GM18867 (cell line): ENCODE results near the gene GCN1.

Experiments
- ATAC-seq: cut with Tn5 transposase; IDR thresholded peaks from one replicate; pipeline ENCODE4 v1.9.1; 2021; ENCODE audit warnings: mild to moderate bottlenecking, moderate library complexity; ENCODE audit not compliant: unreplicated experiment

Gene GCN1

DNA sequence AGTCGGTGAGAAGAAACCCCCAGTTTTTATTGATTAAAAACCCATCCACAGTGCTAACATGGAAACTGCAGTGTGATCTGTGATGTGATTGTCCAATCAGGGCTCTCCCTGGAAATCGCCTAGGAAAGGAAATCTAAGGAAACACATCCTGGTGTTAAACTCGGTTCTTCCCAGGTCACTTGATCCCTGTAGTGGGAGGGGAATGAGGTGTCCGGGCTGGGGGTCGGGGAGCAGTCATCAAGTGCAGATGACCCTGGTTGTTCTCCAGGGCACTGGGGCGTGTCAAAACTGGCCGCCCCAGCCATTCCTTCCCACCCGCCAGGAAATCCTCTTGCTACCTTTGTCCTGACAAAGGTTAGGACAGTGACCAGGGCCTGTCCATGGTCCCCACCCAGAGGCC lies 98.8 kb downstream of the GCN1 start:
- ATAC-seq, result no peak

DNA sequence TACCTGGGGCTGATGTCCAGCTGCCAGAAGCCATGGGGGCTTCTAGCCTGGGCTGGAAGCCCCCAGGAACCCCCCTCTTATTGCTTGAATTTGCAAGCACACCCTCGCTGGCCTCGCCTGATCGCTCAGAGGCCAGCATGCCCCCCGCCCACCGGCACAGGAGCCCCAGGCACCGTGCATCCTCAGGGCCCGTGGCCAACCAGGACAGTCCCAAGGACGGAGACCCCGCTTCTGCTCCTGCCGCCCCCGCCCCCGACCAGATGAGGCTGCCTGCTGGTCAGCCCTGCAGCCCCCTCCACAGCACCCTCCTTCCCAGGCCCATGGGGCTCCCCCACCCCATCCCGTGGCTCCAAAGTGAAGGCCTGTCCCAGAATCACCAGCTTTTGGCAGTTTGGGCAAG lies 99.2 kb downstream of the GCN1 start:
- no peak for ATAC-seq

DNA sequence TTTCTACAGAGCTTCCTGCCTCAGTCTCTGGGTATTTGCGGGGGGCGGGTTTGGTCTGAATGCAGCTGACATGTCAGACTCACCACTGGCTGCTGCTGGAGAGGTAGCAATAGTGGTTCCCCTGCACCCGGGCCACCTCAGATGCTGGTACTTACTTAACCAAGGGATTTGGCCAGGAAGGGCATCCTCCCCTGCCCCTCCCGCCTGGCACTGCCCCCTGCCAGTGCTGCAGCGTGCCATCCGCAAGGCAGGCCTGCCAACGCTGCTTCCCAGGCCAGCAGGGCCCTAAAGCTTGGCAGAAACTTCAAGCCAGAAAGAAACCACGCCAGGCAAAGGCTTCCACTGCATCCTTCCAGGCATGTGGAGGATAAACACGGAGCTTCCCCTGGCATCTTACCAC lies 100.0 kb downstream of the GCN1 start:
- ATAC-seq, result no peak

DNA sequence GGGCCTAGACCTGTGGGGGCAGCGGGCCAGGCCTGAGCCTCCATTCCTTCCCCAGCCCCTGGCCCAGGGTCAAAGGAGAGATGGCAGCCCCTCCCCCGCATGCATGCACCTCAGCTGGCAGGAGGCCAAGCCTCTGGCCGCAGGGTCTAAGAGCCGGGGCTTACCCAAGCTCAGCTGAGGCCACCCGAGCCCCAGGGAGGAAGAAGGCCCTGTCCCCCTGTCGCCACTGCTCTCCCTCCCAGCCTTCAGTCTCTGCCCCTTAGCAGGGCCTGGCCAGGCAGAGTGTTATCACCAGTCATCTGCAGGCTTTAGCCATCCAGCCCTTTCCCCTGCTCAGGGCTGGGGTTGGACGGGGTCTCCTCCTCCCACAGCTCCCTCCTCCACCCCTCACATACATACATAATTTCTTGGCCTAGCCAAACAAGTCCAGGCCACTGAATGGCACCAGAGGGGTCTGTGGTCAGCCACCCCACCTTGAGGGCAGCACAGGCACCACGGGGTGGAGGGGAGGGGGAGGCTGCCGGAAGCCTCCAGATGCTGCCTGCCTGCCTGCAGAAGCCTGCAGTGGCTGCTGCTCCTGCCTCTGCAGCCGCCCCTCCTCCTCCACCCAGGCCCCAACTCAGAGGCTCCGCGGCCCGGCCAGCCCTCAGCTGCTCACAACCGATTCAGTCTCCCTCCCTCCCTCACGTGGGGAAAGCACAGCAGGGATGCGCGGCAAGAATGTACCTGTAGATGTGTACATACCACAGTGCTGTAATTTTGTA lies 100.7 kb downstream of the GCN1 start:
- ATAC-seq, result no peak

DNA sequence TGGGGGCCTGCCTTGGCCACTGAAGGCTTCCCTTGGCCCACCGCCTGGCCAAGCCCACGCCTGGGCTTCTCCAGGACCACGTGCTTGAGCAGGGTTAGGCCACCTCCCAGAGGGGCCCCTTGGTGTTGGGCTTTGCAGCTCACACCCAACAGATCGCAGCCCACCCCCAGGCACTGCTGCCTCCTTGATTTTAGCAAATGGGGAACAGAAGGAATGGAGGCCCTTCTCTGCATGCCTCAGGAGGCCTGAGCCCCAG lies 101.3 kb downstream of the GCN1 start:
- ATAC-seq, result no peak

DNA sequence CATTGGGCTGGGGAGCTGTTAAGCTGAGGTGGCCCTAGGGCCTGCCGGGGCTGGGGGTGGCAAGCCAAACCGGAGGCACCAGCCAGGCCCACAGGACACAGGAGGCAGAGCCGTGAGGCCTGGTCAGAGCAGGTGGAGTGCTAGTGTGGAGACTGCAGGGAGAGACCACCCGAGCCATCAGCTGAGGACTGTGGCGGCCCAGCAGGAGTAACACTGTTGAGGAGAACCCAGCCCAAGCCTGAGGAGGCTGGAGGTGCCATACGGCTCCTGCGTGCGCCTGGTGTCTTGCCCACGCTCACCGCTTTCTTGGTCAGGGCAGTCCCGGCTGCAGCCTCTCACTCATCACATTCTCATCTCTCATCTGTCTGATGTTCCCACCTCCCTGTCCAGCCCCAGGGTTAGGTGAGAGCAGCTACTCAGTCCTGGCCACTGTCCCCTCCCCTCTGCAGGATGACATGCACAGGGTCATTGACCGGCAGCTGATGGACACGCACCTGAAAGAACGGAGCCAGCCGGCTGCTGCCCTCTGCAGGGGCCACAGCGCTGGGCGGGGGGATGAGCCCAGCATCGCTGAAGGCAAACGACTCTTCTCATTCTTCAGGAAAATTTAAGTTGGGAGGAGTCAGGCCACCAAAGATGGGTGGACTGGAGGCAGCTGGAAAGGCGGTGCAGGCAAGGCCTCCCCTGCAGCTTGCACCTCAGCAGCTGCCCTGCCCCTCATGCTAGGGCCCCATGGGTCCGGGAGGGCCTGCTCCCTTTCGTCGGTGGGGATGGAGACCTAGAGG lies 101.8 kb downstream of the GCN1 start:
- no peak for ATAC-seq

DNA sequence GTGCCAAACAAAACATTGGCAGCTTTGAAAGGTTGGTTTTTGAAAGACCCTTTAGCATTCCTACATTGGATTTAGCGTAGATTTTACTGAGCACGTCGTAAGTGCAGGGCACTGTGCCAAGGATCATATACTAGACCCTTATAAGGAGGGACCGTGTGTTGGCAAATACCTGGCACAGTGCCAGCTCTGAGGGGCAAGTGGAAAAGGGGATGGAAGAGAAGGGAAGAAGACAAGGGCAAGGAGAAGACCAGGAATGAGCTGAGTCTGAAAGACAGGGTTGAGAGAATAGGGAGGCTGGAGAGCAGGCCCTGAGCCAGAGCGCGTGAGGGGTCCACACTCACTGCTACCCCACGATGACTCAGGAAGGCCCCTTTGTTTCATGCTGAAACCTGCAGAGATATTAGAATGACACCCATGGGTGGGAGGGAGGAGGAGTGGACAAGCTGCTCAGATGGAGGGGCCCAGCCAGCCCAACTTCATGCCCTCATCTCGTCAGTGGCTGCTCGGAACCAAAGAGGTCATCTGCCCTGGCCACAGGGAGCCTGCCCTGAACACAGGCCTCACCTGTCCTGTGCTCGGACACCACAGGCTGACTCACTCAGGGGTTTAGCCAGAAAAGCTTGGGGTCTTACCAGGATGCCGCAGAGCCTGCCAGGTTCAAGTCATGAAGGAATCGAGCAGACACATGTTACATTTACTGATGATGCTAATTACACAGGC lies 103.0 kb downstream of the GCN1 start:
- no peak for ATAC-seq

DNA sequence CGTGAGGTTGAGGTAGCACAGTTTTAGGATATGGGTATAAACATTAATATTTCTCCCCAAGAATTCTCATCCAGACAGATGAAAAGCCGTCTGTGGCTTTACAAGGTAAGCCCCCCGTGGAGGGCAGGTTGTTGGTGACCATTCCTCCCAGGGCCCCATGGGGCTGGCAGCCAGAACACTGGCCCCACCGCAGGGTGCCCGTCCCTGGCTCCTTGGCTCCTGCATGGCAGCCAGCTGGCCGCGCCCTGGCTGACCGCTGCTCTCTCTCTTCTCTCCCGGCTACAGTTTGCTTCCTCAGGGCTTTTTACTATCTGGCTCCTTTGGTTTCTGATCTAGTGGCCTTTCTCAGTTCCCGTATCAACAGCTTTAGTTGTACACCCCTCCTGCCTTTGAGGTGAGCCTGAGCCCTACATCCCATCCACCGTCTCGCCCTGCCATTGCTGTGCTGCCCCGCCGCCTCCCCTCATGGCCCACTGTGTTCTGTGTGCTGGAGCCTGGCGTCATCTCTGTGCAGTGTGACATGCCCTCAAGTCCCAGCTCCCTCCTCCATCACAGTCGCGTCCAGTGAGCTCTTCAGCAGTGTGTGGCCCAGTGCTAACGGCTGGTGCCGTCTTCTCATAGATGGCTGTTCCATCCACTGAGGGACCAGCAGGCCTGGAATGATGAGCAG lies 103.8 kb downstream of the GCN1 start:
- ATAC-seq, result no peak

DNA sequence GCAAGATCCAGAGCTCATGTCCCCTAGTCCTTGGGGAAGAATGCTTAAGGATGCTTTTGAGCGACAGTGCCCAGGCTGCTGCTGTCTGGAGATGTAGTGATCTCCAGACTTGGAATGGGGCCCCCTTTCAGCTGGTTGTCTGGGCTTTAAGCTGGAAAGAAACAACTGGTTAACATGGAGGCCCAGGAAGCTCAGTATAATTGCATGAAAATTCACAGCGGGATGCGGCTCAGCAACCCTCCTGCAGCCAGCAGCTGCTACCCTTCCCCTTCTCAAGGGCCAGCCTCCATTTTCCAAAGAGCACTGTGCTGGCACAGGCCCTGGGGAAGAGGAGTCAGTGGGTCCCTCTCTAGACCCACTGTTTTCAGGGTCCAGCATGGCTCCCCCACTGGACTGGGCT lies 104.3 kb downstream of the GCN1 start:
- no peak for ATAC-seq

DNA sequence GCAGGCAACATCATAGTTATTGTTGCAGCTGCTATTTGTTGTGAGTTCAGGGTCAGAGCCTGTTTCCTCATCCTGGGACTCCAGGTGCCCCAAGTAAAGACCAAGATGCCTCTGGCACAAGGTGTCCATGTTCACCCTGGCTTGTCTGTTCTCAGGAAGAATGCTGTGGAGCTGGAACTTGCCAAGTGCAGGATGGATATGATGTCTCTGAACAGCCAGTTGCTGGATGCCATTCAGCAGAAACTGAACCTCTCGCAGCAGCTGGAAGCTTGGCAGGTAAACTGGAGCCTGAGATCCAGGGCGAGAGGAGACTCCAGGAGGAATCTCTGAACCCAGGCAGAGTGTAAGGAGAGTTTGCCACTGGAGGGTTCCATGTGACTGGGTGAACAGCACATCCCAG lies 104.7 kb downstream of the GCN1 start:
- no peak for ATAC-seq

DNA sequence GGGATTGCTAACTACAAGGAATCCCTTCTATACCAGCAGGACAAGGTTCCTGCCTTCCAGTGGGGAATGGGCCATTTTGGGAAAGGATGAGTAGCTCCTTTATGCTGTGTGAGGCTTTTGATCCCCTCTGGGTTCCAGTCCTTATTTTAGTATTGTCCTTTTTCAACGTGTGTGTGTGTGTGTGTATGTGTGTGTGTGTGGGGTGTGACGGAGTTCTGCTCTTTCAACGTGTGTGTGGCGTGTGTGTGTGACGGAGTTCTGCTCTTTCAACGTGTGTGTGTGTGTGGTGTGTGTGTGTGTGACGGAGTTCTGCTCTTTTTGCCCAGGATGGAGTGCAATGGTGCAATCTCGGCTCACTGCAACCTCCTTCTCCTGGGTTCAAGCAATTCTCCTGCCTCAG lies 105.4 kb downstream of the GCN1 start:
- ATAC-seq, result no peak

DNA sequence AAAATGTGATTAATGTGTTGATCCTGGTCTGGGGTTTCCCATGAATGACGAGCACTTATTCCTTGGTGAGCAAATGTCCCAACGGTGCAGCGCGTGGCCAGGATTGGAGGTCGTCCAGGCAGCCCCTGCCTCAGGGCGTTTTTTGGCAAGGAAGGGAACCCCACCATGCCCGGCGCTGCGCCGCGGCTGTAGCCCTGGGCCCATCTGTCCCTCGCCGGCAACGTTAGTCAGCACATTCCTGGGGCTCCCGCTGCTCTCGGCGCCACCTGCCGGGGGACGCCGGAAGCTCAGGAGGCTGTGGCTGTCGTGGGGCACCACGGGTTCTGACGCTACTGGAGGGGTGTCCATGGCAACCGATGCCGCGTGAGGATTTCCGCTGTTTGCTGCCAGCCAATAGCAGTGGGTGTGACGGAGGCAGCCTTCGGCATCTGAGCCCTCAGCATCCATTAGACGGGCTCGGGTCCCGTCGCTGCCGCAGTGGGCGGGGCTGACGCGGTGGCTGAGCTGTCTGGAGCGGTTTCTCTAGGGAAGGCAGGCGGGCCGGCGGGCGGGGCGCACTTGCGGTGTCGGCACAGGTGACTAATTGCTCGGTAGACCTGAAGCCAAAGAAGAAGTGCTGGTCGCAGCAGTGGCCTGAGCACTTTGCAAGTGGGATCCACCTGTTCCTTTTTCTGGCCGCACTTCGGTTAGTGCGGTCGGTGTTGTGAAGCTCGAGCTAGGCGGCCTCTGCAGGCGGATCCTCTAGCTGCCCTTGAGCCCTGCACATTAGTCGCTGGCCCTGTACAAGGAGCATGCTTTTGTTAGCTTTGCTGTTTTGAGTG lies 107.5 kb downstream of the GCN1 start:
- ATAC-seq, result peak; percentile 96

DNA sequence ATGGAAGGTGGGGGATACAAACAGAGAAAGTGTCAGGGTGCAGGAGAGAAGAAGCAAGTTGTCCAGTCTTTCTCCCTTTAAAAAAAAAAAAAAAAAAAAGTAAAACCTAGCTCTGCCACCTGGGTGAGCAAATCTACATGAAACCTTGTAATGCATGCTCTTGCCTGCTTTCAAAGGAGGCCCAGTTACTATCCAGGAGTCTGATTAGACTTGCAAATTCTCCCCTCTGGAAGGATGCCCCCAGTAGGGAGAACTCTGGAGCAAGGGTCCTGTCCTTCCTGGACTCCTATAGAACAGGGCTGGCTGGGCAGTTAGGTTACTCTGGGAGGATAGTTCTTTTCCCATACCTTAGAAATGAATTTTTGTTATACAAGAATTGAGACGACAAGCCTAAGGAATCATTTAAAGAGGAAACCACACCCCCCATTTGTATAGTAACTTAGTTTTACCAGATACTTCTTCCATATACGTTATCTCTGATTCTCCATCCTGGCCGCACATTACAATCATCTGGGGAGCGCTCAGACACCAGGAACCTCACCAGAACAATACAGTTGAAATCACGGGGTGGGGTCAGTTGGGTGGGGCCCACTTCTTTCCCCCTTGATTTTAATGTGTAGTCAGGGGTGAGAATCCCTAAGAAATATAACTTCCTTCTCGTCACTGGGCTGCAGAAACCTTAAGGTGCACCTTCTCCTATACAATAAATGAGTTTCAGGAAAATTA lies 108.4 kb downstream of the GCN1 start:
- no peak for ATAC-seq

DNA sequence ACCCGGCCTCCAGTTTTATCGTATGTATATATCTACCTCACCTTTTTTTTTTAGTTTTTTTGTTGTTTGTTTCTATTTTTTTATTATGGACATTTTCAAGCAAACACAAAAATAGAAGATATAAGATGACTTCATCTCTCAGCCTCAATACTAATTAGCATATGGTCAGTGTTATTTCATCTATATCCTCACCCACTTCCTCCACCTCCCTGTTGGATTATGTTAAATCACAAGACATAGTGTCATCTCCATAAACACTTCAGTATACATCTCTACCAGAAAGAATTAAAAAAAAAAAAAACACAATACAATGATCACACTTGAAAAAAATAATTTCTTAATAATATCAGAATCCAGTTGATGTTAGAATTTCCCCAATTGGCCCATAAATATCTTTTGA lies 112.9 kb downstream of the GCN1 start:
- no peak for ATAC-seq

DNA sequence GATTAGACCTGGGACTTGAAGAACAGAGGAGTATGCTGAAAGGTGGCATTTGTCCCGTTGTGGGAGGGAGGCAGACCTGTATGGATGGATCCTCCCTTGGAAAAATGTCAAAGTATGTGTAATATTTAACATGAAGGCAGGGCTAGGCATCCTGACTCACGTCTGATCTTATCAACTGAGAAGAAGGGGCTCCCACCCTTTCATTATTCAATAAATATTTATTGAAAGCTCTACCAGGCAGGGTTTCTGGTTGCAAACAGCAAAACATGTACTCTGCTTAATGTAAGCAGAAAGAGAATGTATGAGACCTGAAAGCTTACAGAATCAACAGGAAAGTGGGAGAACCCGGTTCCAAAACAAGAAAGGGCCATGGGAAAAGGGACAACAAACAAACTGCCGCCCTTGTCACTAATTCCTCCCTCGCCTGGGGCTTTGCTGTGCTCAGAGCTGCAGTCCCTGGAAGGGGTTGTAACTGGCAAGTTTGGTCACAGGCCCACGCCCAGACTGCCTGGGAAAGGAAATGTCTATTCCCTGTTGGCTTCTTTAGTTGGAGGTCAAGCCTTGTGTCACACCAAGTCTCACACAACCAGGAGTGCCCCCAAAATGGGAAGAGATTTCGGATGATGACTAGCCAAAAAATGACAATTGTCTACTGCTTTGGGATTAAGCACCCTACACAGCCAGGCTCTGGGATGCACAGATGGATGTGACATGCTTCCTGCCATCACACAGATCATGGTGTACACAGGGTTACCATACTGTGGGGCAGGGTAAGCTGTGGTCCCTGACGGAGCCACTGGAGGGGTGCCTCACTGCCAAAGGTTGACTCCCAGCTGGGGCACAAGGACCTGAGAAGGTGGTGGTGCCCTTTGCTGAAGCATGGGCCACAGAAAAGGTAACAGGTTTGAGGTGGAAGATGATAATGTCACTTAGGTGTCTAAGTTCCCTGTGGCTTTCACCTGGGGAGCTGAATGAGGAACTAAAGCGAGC lies 114.8 kb downstream of the GCN1 start:
- no peak for ATAC-seq

DNA sequence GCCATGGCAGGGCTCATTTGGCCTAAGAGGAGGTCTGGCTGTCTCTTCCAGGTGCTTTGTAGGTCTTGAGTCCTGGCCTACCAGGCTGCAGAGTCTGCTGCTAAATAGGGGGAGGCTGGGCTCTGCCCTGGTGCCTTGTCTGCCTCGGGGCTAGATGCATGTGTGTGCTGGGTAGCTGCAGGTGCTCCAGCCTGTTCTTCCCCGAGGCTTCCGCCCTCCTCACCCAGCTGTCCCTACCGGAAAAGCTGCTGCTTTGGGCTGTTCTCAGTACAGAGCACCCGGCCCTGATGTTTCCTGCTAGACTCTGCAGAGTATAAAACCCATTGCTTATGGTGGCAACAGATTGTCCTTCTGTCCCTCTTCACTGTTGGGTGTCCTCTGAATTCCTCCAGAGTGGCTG lies 115.6 kb downstream of the GCN1 start:
- no peak for ATAC-seq

DNA sequence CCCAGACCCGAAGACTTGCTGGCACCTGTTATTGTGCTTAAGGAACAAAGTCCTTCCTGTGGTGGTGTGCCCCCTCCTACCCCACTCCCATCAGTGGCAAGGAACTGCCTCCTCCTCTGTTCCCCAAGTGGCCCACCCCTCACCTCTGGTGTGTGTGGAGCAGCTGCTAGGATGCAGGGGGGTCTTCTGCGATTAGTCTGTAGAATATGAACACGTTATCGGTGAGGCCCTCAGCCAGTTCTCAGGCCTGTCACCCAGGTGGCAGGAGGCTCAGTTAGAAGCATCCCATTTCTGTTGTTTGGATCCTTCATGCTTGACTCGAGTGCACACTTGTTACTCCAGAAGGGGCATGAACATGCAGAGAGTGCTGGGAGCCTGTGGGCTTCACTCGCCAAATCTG lies 117.3 kb downstream of the GCN1 start:
- no peak for ATAC-seq
